Measurements from ENCODE around the gene UXS1. TPM values are rescaled to one million over a fixed set of nuclear protein-coding genes. Genes with fewer than 3 reads are reported as not detected.
A peak's percentile ranks its signal among the peaks of the same experiment; 100 is the strongest.

The UXS1 gene
- polyA plus RNA-seq, 3 donors: 23.4 to 33.8 (median 29.3) TPM

GRCh38 chr2:106160786-106161261 is 33.3 kb downstream of the UXS1 start:
- Histone ChIP-seq H3K79me2 (ENCODE audit: insufficient read depth, low read length) (peaks cover 17% of the 10 kb centered on the region), H3K27ac (ENCODE audit: low read depth in 1 of 2, low read length in 2 of 2) (peak overlapping the region in 1 of 2 donors; percentile 13), H3K4me3 (replicated peaks in 1 of 3; ENCODE audit: low read depth in 2 of 3, low read length in 3 of 3) (peak overlapping the region in 1 of 3 experiments; percentile 57), H3K9ac (ENCODE audit: insufficient read depth, low read length, poor library complexity, severe bottlenecking) (no peak overlapping the region), H2AFZ (ENCODE audit: insufficient read depth, low read depth, low read length, poor library complexity, severe bottlenecking) (peak overlapping the region; percentile 12), H3K9me3 (replicated peaks in 1 of 2; ENCODE audit: control insufficient read depth in 1 of 2, insufficient read depth in 1 of 2, low read length in 2 of 2) (no peaks in the 10 kb centered on the region), H4K20me1 (ENCODE audit: insufficient read depth, low read length) (no peaks in the 10 kb centered on the region), H3K4me1 (ENCODE audit: control insufficient read depth in 1 of 2, insufficient read depth in 2 of 2, low read length in 2 of 2) (peaks cover 18% of the 10 kb centered on the region in 2 donors), H3K4me2 (replicated peaks; ENCODE audit: extremely low read depth, low read length, poor library complexity, severe bottlenecking) (peak overlapping the region; percentile 62), H3K27me3 (ENCODE audit: control insufficient read depth in 2 of 2, insufficient read depth in 2 of 2, low read length in 2 of 2) (no peaks in the 10 kb centered on the region), H3K36me3 (replicated peaks in 1 of 2; ENCODE audit: control insufficient read depth in 1 of 2, insufficient read depth in 2 of 2, low read length in 2 of 2) (peaks cover 7 to 53% of the 10 kb centered on the region in 2 donors)
- intact Hi-C loops (cut with micrococcal nuclease): no loop called here
- Mint-ChIP-seq H3K9me3 (peaks cover 0 to 5% (median under 1%) of the 10 kb centered on the region in 7 donors), H3K27ac (peak overlapping the region in 1 of 7 donors; percentile 87), H3K4me3 (peak overlapping the region; percentile 74 to 89), H3K4me1 (peaks cover 33% of the 10 kb centered on the region), H3K27me3 (ENCODE audit: low read depth in 3 of 3) (no peaks in the 10 kb centered on the region), H3K36me3 (peaks cover 42 to 63% of the 10 kb centered on the region in 2 donors)
- WGBS (ENCODE audit: insufficient coverage): 42% methylated on average over 2 of the region's 6 CpGs
- DNase-seq: peak; percentile 30 to 69 (median 40)
- no peak for TF ChIP-seq CTCF (IDR thresholded peaks at IDR 0.05)

GRCh38 chr2:106159866-106160785 is 34.0 kb downstream of the UXS1 start:
- Mint-ChIP-seq H3K9me3 (peaks cover 0 to 6% (median 3%) of the 10 kb centered on the region in 7 donors), H3K27me3 (ENCODE audit: low read depth in 3 of 3) (no peaks in the 10 kb centered on the region), H3K4me1 (peaks cover 29% of the 10 kb centered on the region), H3K27ac (peak overlapping the region in 4 of 7 donors; percentile 1 to 87 (median 50)), H3K36me3 (peaks cover 49 to 70% of the 10 kb centered on the region in 2 donors), H3K4me3 (peak overlapping the region; percentile 74 to 89)
- Histone ChIP-seq H3K27ac (ENCODE audit: low read depth in 1 of 2, low read length in 2 of 2) (peak overlapping the region; percentile 2 to 13), H4K20me1 (ENCODE audit: insufficient read depth, low read length) (no peaks in the 10 kb centered on the region), H2AFZ (ENCODE audit: insufficient read depth, low read depth, low read length, poor library complexity, severe bottlenecking) (peak overlapping the region; percentile 12), H3K4me3 (replicated peaks in 1 of 3; ENCODE audit: low read depth in 2 of 3, low read length in 3 of 3) (peak overlapping the region in 2 of 3 experiments; percentile 1 to 57), H3K4me1 (ENCODE audit: control insufficient read depth in 1 of 2, insufficient read depth in 2 of 2, low read length in 2 of 2) (peaks cover 18% of the 10 kb centered on the region in 2 donors), H3K27me3 (ENCODE audit: control insufficient read depth in 2 of 2, insufficient read depth in 2 of 2, low read length in 2 of 2) (no peaks in the 10 kb centered on the region), H3K79me2 (ENCODE audit: insufficient read depth, low read length) (peaks cover 10% of the 10 kb centered on the region), H3K36me3 (replicated peaks in 1 of 2; ENCODE audit: control insufficient read depth in 1 of 2, insufficient read depth in 2 of 2, low read length in 2 of 2) (peaks cover 7 to 60% of the 10 kb centered on the region in 2 donors), H3K9me3 (replicated peaks in 1 of 2; ENCODE audit: control insufficient read depth in 1 of 2, insufficient read depth in 1 of 2, low read length in 2 of 2) (peaks cover 0 to 2% of the 10 kb centered on the region in 2 donors), H3K4me2 (replicated peaks; ENCODE audit: extremely low read depth, low read length, poor library complexity, severe bottlenecking) (peak overlapping the region; percentile 62), H3K9ac (ENCODE audit: insufficient read depth, low read length, poor library complexity, severe bottlenecking) (no peak overlapping the region)
- TF ChIP-seq CTCF (IDR thresholded peaks at IDR 0.05): no peak
- WGBS (ENCODE audit: insufficient coverage): 3% methylated on average over 23 of the region's 31 CpGs
- intact Hi-C loops (cut with micrococcal nuclease): no loop called here
- DNase-seq: peak; percentile 14 to 57 (median 33)

All from CD14-positive monocyte (primary cell).